NCI-H2029 treated with DMSO at 0.1 percent for 48 hours (cell line): ENCODE measurements around the gene GPR171.
A peak's percentile ranks its signal among the peaks of the same experiment; 100 is the strongest.
"Not testable (repeated sequence)": the region's sequence is repeated elsewhere in the genome, so short reads cannot be mapped to it uniquely, and the experiment has no call there.

Source experiments
- DNase-seq: peaks from one replicate; lab custom pipeline; 2025; lab: John Stamatoyannopoulos, UW

Gene GPR171

GRCh38 chr3:151174351-151174750 is 28.7 kb downstream of the GPR171 start:
- DNase-seq, result no peak

GRCh38 chr3:151171145-151171757 is 31.8 kb downstream of the GPR171 start:
- no peak for DNase-seq

DNA sequence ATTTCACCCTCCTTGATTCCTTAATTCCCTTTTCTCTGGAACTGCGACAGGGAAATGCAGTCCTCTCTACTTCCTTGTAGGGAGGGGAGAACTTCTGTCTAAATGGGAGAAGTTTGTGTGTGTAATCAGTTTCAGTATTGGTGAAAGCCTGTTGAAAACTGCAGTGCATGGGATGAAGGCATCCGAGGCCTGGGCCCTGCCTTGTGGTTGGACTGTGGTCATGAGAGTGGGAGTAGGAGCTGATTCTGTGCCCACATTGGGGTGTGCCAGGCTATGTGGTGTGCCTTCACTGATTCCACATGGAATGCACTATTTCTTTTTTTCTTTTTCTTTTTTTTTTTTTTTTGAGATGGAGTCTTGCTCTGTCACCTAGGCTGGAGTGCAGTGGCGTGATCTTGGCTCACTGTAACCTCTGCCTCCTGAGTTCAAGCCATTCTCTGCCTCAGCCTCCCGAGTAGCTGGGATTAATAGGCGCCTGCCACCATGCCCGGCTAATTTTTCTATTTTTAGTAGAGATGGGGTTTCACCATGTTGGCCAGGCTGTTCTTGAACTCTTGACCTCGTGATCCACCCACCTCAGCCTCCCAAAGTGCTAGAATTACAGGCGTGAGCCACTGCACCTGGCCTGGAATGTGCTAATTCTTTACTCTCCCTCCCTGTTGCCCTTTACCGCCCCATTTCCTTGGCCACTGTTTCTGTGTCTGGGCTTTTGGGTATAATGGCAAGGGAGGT is 32.9 kb downstream of the GPR171 start:
- DNase-seq, result not testable (repeated sequence)

DNA sequence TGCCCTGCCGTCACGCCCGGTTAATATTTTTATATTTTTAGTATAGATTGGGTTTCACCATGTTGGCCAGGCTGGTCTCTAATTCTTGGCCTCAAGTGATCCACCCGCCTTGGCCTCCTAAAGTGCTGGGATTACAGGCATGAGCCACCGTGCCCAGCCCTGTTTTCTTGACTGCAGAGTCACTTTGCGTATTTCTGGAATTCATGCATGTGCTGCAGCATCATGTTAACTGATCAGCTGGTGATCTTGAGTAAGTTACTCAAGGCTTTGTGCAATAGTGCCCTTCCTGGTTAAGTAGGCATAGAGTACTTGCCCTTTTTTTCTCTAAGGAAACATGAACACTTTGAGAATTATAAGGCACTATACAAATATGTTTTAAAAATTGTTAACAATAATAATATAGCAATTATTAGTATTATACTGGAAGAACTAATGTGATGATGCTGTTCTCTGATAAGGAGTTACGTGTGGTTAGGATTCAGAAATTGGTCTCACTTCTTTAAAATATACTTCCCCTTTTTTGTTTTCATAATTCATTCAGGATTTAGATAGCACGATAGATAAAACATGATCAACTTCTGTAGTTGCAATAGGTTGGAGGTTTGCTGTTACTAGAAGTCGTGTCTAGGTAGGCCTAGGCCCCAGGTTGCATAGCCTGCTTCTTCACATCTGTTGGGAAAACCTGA is 33.6 kb downstream of the GPR171 start:
- DNase-seq, result no peak

DNA sequence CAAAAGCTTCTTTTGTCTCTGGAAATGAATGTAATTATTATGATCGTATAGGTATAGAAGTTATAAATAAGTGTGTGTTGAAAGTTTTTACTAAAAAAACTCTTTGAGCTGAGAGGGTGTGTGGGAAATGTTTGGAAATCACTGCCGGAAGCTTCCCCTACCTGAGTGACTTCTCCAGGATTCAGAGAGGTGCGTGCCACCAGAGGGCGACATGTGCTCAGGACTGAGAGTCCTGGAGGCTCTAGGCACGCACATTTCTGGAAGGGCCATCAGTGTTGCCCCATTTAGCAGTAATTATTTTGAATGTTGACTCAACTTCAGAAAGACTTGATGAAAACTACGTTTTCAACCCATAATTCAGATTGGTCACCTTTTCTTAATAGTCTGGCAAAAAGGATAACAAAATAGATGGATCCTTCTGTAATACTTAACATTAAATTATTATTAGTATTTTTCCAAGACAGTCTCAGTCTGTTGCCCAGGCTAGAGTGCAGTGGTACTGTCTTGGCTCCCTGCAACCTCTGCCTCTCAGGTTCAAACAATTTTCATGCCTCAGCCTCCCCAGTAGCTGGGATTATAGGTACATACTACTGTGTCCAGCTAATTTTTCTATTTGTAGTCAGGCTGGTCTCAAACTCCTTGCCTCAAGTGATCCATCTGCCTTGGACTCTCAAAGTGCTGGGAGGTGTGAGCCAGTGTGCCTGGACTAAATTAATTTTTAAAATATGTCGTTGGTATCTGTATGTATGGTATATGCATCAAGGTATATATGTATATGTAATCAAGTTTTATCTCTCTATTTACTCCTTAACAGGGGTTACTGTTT is 34.5 kb downstream of the GPR171 start:
- DNase-seq, result peak; percentile 1

- no peak for DNase-seq
Measured at GRCh38 chr3:151166161-151166560, 36.9 kb downstream of the GPR171 start.

- DNase-seq, result no peak
Measured at GRCh38 chr3:151165226-151165625, 37.8 kb downstream of the GPR171 start.

DNA sequence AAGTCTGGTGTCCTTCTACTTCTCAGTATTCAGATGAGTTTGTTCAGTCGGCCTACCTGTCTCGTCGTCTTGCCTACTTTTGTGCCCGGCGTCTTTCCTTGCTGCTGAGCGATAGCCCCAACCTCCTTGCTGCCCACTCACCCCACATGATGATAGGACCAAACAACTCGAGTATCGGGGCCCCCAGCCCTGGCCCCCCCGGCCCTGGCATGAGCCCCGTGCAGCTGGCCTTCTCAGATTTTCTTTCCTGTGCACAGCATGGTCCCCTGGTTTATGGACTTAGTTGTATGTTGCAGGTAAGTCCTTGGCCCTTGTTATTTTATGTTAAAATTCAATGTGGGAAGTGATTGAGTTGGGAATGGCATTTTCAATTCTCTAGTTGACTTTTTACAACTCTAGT is 43.2 kb downstream of the GPR171 start:
- no peak for DNase-seq

DNA sequence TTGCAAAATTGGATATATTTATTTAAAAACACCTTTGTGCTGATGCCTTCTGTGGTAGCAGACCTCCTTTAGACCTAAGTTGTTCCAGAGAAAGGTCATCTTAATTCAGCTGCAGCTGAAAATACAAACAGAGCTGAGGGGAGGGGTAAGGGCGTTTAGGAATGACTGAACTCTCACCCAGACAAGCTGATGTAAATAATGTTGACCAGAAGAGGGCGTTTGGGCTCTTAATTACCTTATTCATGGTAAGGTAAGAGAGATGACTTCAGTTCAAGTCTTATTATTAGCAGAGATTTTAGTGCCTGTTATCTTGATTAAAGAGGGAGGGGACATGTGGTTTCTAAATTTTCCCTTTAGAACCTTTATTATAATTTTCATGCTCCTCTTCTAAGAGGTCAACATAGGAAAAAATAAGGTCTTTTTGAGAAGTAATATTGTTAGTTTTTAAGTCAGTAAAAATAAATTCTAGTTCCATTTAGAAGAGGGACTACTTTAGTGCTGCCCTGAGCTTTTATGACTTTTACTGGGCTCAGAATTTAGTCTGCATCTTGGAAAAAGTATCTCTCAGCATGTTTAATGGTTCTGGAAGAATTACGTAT is 46.3 kb downstream of the GPR171 start:
- peak; percentile 38 for DNase-seq

DNA sequence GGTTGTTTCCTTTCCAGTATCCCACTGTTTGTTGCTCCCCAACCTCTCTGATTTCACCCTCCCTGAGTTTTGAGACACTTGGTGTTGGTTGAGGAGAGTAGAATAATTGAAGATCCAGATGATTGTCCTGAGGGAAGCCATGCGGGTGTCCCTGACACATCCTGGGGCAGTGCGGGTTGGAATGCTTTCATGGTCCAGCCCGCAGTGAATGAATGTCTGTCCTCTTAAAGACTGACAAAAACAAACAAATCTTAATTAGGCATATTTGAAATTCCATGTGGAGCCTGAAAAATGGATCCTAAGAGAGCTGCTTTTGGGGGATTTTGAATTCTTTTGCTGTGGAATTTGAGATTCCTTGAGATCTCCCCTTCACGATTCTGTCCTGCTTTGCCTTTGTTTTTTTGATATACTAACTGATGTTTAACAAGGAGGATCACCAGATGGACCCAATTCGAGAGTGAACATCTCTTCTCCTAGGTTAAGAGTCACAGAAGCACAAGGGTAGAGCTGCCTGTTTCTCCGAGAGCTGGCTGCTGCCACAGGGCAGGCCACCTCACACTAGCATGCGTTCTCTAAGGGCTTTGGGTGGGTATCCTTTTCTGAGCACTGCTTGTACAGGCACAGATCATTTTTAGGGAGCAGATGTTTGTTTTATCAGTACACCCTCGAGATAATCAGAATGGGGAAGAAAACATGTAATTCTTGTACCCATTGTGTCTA is 47.4 kb downstream of the GPR171 start:
- DNase-seq, result no peak

GRCh38 chr3:151154566-151154965 is 48.5 kb downstream of the GPR171 start:
- DNase-seq, result no peak

DNA sequence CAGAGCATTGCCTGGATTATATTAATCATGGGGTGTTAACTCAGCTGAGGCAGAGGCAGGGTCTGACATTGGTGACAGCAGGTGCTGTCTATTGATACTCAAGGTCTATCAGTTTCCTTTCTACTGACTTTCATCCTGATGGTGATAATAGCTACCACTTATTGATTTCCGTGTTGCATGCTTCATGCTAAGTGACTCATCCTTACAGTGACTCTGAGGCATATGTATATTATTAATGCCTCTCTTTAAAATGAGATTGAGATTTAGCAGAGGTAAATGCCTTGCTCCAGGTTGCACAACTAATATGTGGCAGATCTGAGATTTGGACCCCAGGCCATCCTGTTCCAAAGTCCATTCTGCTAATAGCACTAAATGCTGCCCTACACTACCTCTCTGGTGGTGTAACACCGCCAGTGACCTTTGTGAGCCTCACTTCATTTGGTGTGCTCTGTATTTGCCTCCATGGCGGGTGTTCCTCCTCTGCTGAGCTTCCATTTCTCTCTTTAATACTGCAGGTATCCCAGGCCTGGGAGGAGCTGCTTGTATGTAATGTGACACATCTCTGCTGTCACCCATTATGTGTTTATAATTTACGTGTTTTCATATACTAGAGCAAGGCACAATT is 50.4 kb downstream of the GPR171 start:
- DNase-seq, result no peak
